Neural cell (in vitro differentiated cells): ENCODE data around the gene RXRB. TPM values are rescaled to one million over a fixed set of nuclear protein-coding genes. Genes with fewer than 3 reads are reported as not detected.

ENCODE experiments used
- H2AFZ ChIP-seq: fragments of 200-600, 300-800 bp; sonication (generic), shearing (Covaris generic); 2 replicates; pipeline ENCODE4 v1.6.0; 2014; ENCODE audit warnings: low read depth, mild to moderate bottlenecking, antibody characterized with exemption, low read length, moderate library complexity
- H3F3A ChIP-seq: fragments of 200-600 bp; shearing (Covaris generic); 2 replicates; pipeline ENCODE4 v1.6.1; 2016; ENCODE audit warnings: mild to moderate bottlenecking, moderate library complexity, mixed read lengths, antibody characterized with exemption, low read length; ENCODE audit not compliant: insufficient read depth, poor library complexity, severe bottlenecking
- H3K27ac ChIP-seq: fragments of 200-600, 300-800 bp; sonication (generic), shearing (Covaris generic); 2 replicates; pipeline ENCODE4 v1.5.1; 2014; ENCODE audit warnings: mild to moderate bottlenecking, low read length, moderate library complexity
- H3K27me3 ChIP-seq: fragments of 300-800, 200-600 bp; sonication (generic), shearing (Covaris generic); 2 replicates; pipeline ENCODE4 v1.6.0; 2014; ENCODE audit warnings: mild to moderate bottlenecking, low read depth, low read length, moderate library complexity; ENCODE audit not compliant: insufficient read depth
- H3K36me3 ChIP-seq: fragments of 300-800, 200-600 bp; sonication (generic), shearing (Covaris generic); 2 replicates; pipeline ENCODE4 v1.5.1; 2014; ENCODE audit warnings: mild to moderate bottlenecking, antibody characterized with exemption, low read length, moderate library complexity; ENCODE audit not compliant: insufficient read depth
- H3K4me2 ChIP-seq: fragments of 300-800, 200-600 bp; sonication (generic), shearing (Covaris generic); 2 replicates; pipeline ENCODE4 v1.6.0; 2014; ENCODE audit warnings: mild to moderate bottlenecking, low read length
- H3K4me3 ChIP-seq: fragments of 300-800, 200-600 bp; sonication (generic), shearing (Covaris generic); 2 replicates; pipeline ENCODE4 v1.5.1; 2014; ENCODE audit warnings: mild to moderate bottlenecking, low read length, moderate library complexity
- H3K79me2 ChIP-seq: fragments of 200-600 bp; shearing (Covaris generic); replicated peaks from 2 replicates; pipeline ENCODE4 v1.6.0; 2014; ENCODE audit warnings: mild to moderate bottlenecking, low read length, moderate library complexity; ENCODE audit not compliant: insufficient read depth
- H3K9ac ChIP-seq: fragments of 300-800, 200-600 bp; sonication (generic), shearing (Covaris generic); 2 replicates; pipeline ENCODE4 v1.6.1; 2016; ENCODE audit warnings: mild to moderate bottlenecking, low read length, mixed read lengths
- H3K9me2 ChIP-seq: fragments of 200-600 bp; shearing (Covaris generic); 2 replicates; pipeline ENCODE4 v1.6.1; 2016; ENCODE audit warnings: mild to moderate bottlenecking, low read length, mixed read lengths; ENCODE audit not compliant: insufficient read depth
- H3K9me3 ChIP-seq: fragments of 200-600, 300-800 bp; sonication (generic), shearing (Covaris generic); 2 replicates; pipeline ENCODE4 v1.6.1; 2016; ENCODE audit warnings: mild to moderate bottlenecking, mixed run types, low read length, moderate library complexity, mixed read lengths
- H4K20me1 ChIP-seq: fragments of 200-600 bp; shearing (Covaris generic); 2 replicates; pipeline ENCODE4 v1.6.1; 2016; ENCODE audit warnings: mild to moderate bottlenecking, mixed run types; ENCODE audit not compliant: insufficient read depth
- EP300 ChIP-seq: fragments of 450-650 bp; conservative IDR thresholded peaks from 2 replicates; pipeline ENCODE4 v1.6.1; 2014; ENCODE audit warnings: antibody characterized with exemption, mild to moderate bottlenecking, moderate library complexity; ENCODE audit not compliant: poor library complexity, severe bottlenecking
- POLR2AphosphoS5 ChIP-seq: IDR thresholded peaks from 2 replicates; pipeline ENCODE4 v1.6.1; 2012
- RAD21 ChIP-seq: fragments of 450-650 bp; conservative IDR thresholded peaks from 2 replicates; pipeline ENCODE4 v1.6.1; 2014; ENCODE audit warnings: antibody characterized with exemption, mild to moderate bottlenecking, moderate library complexity
- SMC3 ChIP-seq: fragments of 450-650 bp; conservative IDR thresholded peaks from 2 replicates; pipeline ENCODE4 v1.6.1; 2014; ENCODE audit warnings: antibody characterized with exemption, mild to moderate bottlenecking, moderate library complexity; ENCODE audit not compliant: poor library complexity
- TAF1 ChIP-seq: IDR thresholded peaks from 2 replicates; pipeline ENCODE4 v1.6.1; 2012; ENCODE audit warnings: low read depth
- polyA plus RNA-seq: library from polyadenylated mRNA; depleted of rRNA; stranded (reverse); fragments of >200 nt; gene quantifications from 2 replicates; pipeline ENCODE4 v1.2.3, GENCODE V29; 2014
- TF ChIP-seq, protein P1 (sequence below): fragments of 450-650 bp; IDR thresholded peaks from 2 replicates; pipeline ENCODE4 v1.5.1; 2014; ENCODE audit warnings: antibody characterized with exemption, mild to moderate bottlenecking, moderate library complexity; ENCODE audit not compliant: poor library complexity, severe bottlenecking

Gene RXRB
- polyA plus RNA-seq, 1 donor from 2014 or later: 60.7 TPM

DNA sequence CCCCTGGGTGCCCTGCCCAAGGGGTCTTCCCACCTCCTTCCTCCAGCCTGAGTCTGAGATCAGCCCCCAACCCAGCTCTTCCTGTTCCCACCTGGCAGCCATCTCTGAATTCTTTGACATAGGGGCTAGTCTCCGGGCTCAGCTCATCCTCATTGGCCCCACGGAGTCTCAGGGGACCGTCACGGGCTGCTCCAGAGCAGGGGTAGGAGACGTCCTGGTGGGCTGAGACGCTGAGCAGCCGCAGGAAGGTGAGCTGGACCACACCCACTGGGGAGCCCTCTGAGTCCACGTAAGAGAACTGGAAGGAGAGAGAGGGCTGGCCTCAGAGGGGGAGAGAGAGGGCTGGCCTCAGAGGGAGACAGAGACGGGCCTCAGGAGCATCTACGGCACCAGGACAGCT, 36.3 kb downstream of the RXRB start:
- Histone ChIP-seq H3K4me3 (no peak overlapping the region), H4K20me1 (no peaks in the 10 kb centered on the region), H3K36me3 (no peaks in the 10 kb centered on the region), H2AFZ (no peak overlapping the region), H3K27me3 (peaks cover 8% of the 10 kb centered on the region), H3K9me3 (no peaks in the 10 kb centered on the region), H3K27ac (no peak overlapping the region), H3K9ac (no peak overlapping the region), H3F3A (no peaks in the 10 kb centered on the region), H3K4me2 (no peak overlapping the region), H3K79me2 (no peaks in the 10 kb centered on the region), H3K9me2 (no peaks in the 10 kb centered on the region)
- TF ChIP-seq RAD21 (no peak), SMC3 (no peak), TAF1 (no peak)

DNA sequence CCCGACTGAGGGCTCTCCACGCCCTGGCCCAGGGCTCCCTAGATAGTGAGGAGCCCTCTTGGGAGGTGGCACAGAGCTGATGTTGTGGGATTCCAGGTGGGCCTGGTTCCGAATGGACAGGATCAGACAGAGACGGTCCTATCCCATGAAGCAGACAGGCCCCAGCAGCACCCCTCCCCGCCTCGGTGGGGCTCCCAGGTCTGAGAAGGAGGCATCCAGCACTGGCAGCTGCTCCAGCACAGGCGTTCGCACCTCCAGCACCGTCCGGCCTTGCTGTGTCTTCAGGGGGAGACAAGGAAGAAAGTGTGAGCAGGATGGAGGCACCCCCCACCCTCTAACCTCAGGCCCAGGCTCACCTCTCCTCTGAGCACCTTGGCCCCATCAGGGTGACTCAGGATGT, 36.9 kb downstream of the RXRB start:
- Histone ChIP-seq H3K79me2 (no peaks in the 10 kb centered on the region), H3K36me3 (no peaks in the 10 kb centered on the region), H2AFZ (no peak overlapping the region), H3F3A (no peaks in the 10 kb centered on the region), H3K9me2 (no peaks in the 10 kb centered on the region), H3K9me3 (no peaks in the 10 kb centered on the region), H3K27me3 (peaks cover 8% of the 10 kb centered on the region), H3K4me3 (no peak overlapping the region), H3K4me2 (no peak overlapping the region), H3K27ac (no peak overlapping the region), H3K9ac (no peak overlapping the region), H4K20me1 (no peaks in the 10 kb centered on the region)
- TF ChIP-seq, protein P1, sequence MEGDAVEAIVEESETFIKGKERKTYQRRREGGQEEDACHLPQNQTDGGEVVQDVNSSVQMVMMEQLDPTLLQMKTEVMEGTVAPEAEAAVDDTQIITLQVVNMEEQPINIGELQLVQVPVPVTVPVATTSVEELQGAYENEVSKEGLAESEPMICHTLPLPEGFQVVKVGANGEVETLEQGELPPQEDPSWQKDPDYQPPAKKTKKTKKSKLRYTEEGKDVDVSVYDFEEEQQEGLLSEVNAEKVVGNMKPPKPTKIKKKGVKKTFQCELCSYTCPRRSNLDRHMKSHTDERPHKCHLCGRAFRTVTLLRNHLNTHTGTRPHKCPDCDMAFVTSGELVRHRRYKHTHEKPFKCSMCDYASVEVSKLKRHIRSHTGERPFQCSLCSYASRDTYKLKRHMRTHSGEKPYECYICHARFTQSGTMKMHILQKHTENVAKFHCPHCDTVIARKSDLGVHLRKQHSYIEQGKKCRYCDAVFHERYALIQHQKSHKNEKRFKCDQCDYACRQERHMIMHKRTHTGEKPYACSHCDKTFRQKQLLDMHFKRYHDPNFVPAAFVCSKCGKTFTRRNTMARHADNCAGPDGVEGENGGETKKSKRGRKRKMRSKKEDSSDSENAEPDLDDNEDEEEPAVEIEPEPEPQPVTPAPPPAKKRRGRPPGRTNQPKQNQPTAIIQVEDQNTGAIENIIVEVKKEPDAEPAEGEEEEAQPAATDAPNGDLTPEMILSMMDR: no peak
- TF ChIP-seq TAF1 (no peak), SMC3 (no peak), EP300 (no peak), POLR2AphosphoS5 (no peak)

DNA sequence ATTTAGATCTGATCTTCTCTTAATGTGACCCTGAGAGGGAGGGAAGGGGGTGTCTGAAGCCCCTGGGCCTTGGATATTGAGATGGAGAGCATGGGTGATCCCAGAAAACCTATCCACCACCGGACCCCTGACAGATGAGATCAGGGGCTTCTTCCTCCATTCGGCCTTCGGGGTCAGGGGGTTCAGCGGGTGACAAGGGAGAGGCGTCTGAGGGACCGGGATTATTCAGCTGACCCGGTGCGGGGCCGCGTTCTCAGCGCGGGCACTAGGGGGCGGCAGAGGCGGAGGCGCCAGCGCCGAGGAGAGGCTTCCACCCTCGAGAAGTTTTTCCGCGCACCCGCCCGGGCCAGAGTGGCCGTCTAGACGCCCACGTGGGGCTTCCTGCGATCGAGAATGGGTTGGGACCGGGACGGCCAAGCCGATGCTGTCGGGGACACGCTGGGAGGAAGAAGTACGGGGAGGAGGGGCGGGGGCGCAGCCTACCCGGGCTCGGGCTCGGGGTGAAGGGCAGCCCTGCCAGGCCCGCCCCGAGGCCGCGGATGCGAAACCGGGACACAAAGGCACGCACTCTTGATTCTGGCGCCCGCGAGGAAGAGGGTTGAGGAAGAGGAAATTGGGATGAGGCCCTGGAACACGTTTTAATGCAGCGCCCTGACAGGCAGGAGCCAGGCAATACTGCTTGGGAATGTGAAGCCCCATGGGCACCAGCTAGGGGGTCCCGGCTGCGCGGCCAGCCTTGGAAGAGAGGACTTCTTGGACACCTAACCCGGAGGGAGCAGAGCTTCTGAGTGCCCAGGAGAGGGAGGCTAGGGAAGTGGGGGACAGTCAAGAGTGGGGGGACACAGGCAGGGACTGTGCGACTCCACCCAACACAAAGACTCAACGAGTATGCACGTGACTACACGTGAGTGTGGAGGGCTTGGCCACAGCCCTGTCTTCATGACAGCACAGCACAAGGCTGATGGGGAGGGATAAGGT, 38.8 kb downstream of the RXRB start:
- Histone ChIP-seq H2AFZ (no peak overlapping the region), H3K36me3 (no peaks in the 10 kb centered on the region), H3K9ac (no peak overlapping the region), H3K4me2 (no peak overlapping the region), H4K20me1 (no peaks in the 10 kb centered on the region), H3K79me2 (no peaks in the 10 kb centered on the region), H3K9me3 (no peaks in the 10 kb centered on the region), H3K27me3 (peaks cover 8% of the 10 kb centered on the region), H3K27ac (no peak overlapping the region), H3K9me2 (no peaks in the 10 kb centered on the region), H3F3A (no peaks in the 10 kb centered on the region), H3K4me3 (peak overlapping the region; percentile 38)
- TF ChIP-seq RAD21: peak; percentile 48
- peak; percentile 63 for TF ChIP-seq SMC3
- TF ChIP-seq, protein P1: peak; percentile 73
- no peak for TF ChIP-seq EP300
